ENCODE measurements around the gene NKTR.

GRCh38 chr3:42652251-42652610, 51.7 kb downstream of the NKTR start:
- TF ChIP-seq POLR2A (IDR thresholded peaks at IDR 0.05) (no peak), CTCF (IDR thresholded peaks at IDR 0.05) (no peak)
